PC-9 (cell line): ENCODE data around the gene TCTN3. TPM values are rescaled to one million over a fixed set of nuclear protein-coding genes. Genes with fewer than 3 reads are reported as not detected.
"Not testable (repeated sequence)": the region's sequence is repeated elsewhere in the genome, so short reads cannot be mapped to it uniquely, and the experiment has no call there.

ENCODE experiments used
- BruUV-seq: library from RNA; stranded (reverse); fragments of 400-500 nt; replicated peaks from 2 replicates; lab custom pipeline; 2021; lab: Mats Ljungman, UMichigan
- CTCF ChIA-PET: fragments of 300-600 bp; sonication (Branson Sonifier 250); formaldehyde crosslinking; loops from one replicate; lab custom pipeline; 2022; ENCODE audit warnings: antibody characterized with exemption; lab: Charles Lee
- POLR2A ChIA-PET: fragments of 300-600 bp; sonication (Branson Sonifier 250); formaldehyde crosslinking; loops from one replicate; lab custom pipeline; 2022; ENCODE audit warnings: antibody characterized with exemption; ENCODE audit not compliant: unreplicated experiment; lab: Charles Lee
- DNase-seq, 2 experiments: peaks; one replicate each; pipeline versions ENCODE4 v3.0.0 to v3.0.0-alpha.2; 2015 to 2022; ENCODE audit warnings: mixed read lengths in 1 of 2
- H2AFZ ChIP-seq: fragments of 200-600 bp; sonication (generic); 2 replicates; pipeline ENCODE4 v1.8.1; 2017; ENCODE audit warnings: antibody characterized with exemption
- H3F3A ChIP-seq: fragments of 200-600 bp; sonication (generic); 2 replicates; pipeline ENCODE4 v1.8.1; 2017; ENCODE audit warnings: antibody characterized with exemption, mild to moderate bottlenecking, low read depth; ENCODE audit not compliant: insufficient read depth
- H3K27ac ChIP-seq: fragments of 200-600 bp; sonication (generic); 2 replicates; pipeline ENCODE4 v1.6.1; 2016; ENCODE audit warnings: mixed run types
- H3K27me3 ChIP-seq: fragments of 200-600 bp; sonication (generic); 2 replicates; pipeline ENCODE4 v1.6.1; 2016; ENCODE audit warnings: low read depth, mixed run types; ENCODE audit not compliant: insufficient read depth
- H3K36me3 ChIP-seq: fragments of 200-600 bp; sonication (generic); 2 replicates; pipeline ENCODE4 v1.6.1; 2016; ENCODE audit warnings: low read depth, mixed run types
- H3K4me1 ChIP-seq: fragments of 200-600 bp; sonication (generic); replicated peaks from 2 replicates; pipeline ENCODE4 v1.6.1; 2016; ENCODE audit warnings: mixed run types; ENCODE audit not compliant: insufficient read depth
- H3K4me2 ChIP-seq: fragments of 200-600 bp; sonication (generic); 2 replicates; pipeline ENCODE4 v1.6.1; 2017; ENCODE audit warnings: mixed run types
- H3K4me3 ChIP-seq: fragments of 200-600 bp; sonication (generic); 2 replicates; pipeline ENCODE4 v1.6.1; 2016; ENCODE audit warnings: mixed run types
- H3K79me2 ChIP-seq: fragments of 200-600 bp; sonication (generic); 2 replicates; pipeline ENCODE4 v1.6.1; 2017; ENCODE audit warnings: low read depth, mixed run types
- H3K9me2 ChIP-seq: fragments of 200-600 bp; sonication (generic); 2 replicates; pipeline ENCODE4 v1.8.1; 2017; ENCODE audit warnings: mild to moderate bottlenecking; ENCODE audit not compliant: insufficient read depth
- H3K9me3 ChIP-seq: fragments of 200-600 bp; sonication (generic); 2 replicates; pipeline ENCODE4 v1.8.1; 2016; ENCODE audit warnings: low read depth; ENCODE audit not compliant: insufficient read depth
- H4K20me1 ChIP-seq: fragments of 200-600 bp; sonication (generic); 2 replicates; pipeline ENCODE4 v1.8.1; 2017; ENCODE audit not compliant: insufficient read depth
- CTCF ChIP-seq: fragments of 200-600 bp; sonication (generic); conservative IDR thresholded peaks from 2 replicates; pipeline ENCODE4 v1.6.1; 2017; ENCODE audit warnings: mixed run types, antibody characterized with exemption, mild to moderate bottlenecking, moderate library complexity
- EZH2 ChIP-seq: fragments of 200-600 bp; sonication (generic); IDR thresholded peaks from 2 replicates; pipeline ENCODE4 v1.8.0; 2017; ENCODE audit warnings: antibody characterized with exemption, low read depth
- intact Hi-C: fragments of 100-400 bp; cut with micrococcal nuclease; formaldehyde crosslinking; loops from one replicate; pipeline ENCODE4 v1.10.0; 2022; ENCODE audit not compliant: unreplicated experiment
- total RNA-seq: library from RNA; stranded (reverse); gene quantifications from 2 replicates; pipeline ENCODE4 v1.2.3, GENCODE V29; 2021

Gene TCTN3
- total RNA-seq, 1 experiment from 2014 or later = 18.1 TPM

- Histone ChIP-seq H3K9me2 (no peaks in the 10 kb centered on the region), H3K27me3 (no peaks in the 10 kb centered on the region), H3F3A (peaks cover 11% of the 10 kb centered on the region), H2AFZ (no peak overlapping the region), H3K27ac (peak overlapping the region; percentile 89), H3K9me3 (no peaks in the 10 kb centered on the region), H3K4me1 (peaks cover 26% of the 10 kb centered on the region), H3K79me2 (no peaks in the 10 kb centered on the region), H3K4me2 (peak overlapping the region; percentile 74), H3K36me3 (no peaks in the 10 kb centered on the region; the same call in 1 of the 2 replicates), H3K4me3 (peak overlapping the region; percentile 19; the same call in 1 of the 2 replicates), H4K20me1 (no peaks in the 10 kb centered on the region)
- DNase-seq = peak in 1 of 2 experiments; percentile 81
- intact Hi-C loops = no loop called here
- CTCF ChIA-PET = no interaction called here
- no TSS peak for BruUV-seq
- POLR2A ChIA-PET = no interaction called here
- TF ChIP-seq EZH2 (no peak), CTCF (no peak)
Observed at GRCh38 chr10:95675403-95676116, 18.2 kb downstream of the TCTN3 start.

- peaks cover 11% of the 10 kb centered on the region for H3F3A ChIP-seq
- no peak for TF ChIP-seq CTCF
- no peak for TF ChIP-seq EZH2
- peak overlapping the region; percentile 74 for H3K4me2 ChIP-seq
- BruUV-seq = no TSS peak
- POLR2A ChIA-PET = no interaction called here
- no peak overlapping the region for H3K4me3 ChIP-seq
- DNase-seq = no peak
- no peak overlapping the region for H2AFZ ChIP-seq
- H3K79me2 ChIP-seq = no peaks in the 10 kb centered on the region
- no peaks in the 10 kb centered on the region; the same call in 1 of the 2 replicates for H3K36me3 ChIP-seq
- CTCF ChIA-PET = no interaction called here
- peak overlapping the region; percentile 89 for H3K27ac ChIP-seq
- intact Hi-C loops = no loop called here
- H3K27me3 ChIP-seq = no peaks in the 10 kb centered on the region
- no peaks in the 10 kb centered on the region for H3K9me3 ChIP-seq
- no peaks in the 10 kb centered on the region for H4K20me1 ChIP-seq
- H3K4me1 ChIP-seq = peaks cover 26% of the 10 kb centered on the region
- H3K9me2 ChIP-seq = no peaks in the 10 kb centered on the region
Observed at GRCh38 chr10:95674643-95675042, 19.1 kb downstream of the TCTN3 start.

- H3K9me2 ChIP-seq, H3K27me3 ChIP-seq, POLR2A ChIA-PET, H3K4me2 ChIP-seq, DNase-seq, H3K79me2 ChIP-seq, intact Hi-C loops, H3K4me3 ChIP-seq, H2AFZ ChIP-seq, BruUV-seq, H4K20me1 ChIP-seq, H3K9me3 ChIP-seq, H3K36me3 ChIP-seq, H3K27ac ChIP-seq: not testable (repeated sequence)
- peaks cover 11% of the 10 kb centered on the region for H3F3A ChIP-seq
- peaks cover 26% of the 10 kb centered on the region for H3K4me1 ChIP-seq
- CTCF ChIA-PET = interaction anchor here (1.2 kb wide), 1 partner anchor 21 kb away, joined by 4 read pairs; the partner anchor contains the start of gene TCTN3
Observed at GRCh38 chr10:95672641-95673040, 21.1 kb downstream of the TCTN3 start.
